OCI-M2 (cell line): ENCODE measurements around the gene BID.
"Not testable (repeated sequence)": the region's sequence is repeated elsewhere in the genome, so short reads cannot be mapped to it uniquely, and the experiment has no call there.

ENCODE experiments used
- DNase-seq: peaks from one replicate; lab custom pipeline; 2025; ENCODE audit not compliant: unreplicated experiment; lab: John Stamatoyannopoulos, UW

Gene BID

DNA sequence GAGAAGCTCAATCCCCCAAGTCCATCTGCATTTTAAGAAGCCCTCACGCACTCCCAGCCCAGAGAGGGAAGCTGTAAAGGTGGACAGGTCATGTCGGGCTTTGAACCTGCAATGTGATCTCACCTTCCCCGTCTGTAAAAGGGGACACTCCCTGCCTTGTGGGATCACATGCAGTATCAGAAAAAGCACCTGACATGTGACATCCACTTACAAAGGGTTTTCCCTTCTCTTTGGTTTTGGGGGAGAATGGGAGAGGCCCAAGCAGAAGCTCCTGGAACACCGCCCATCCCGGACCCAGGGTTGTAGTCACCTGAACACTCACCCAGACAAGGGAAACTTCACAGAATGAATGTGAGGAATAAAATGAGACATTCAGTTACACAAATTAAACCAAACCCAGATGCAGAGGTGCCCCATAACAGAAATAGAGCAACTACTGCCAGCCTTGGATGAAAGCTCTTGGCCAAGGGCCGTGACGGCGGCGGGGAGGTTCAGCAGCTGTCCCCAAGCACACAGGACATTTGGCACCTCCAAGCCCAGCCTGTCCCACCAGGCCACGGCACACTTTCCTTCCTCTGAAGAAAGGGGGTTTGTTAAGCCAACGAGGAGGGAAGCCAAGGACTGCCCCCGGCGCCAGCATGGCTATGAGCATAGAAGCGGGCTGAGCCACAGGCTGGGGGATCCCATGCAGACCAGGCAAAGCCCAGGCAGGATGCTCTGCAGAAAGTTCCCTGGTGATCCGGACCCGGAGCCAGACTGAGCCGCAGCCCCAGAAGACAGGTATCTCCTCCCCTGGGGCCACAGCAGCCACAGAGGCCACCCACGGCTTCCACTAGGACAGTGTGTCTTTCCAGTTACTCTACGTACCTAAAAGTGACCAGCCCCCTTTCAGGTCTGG, 3.8 kb downstream of the BID start:
- DNase-seq, result no peak

DNA sequence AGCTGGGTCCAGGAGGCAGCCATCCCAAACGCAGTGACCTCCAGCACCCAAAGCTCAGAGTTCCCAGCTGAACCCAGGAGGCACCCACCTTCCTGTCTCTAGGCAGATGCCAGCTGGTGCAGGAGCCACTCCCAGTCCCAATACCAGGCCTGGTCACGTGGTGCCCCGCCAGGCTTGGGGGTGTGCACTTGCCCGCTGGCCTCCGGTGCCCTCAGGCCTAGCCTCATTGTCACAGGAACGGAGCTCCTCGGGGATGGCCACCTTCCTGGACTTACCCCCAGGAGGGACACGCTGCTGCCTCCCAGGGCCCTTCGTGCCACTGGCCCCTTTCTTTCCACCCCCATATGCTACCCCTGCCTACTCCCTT, 4.6 kb downstream of the BID start:
- DNase-seq, result no peak

DNA sequence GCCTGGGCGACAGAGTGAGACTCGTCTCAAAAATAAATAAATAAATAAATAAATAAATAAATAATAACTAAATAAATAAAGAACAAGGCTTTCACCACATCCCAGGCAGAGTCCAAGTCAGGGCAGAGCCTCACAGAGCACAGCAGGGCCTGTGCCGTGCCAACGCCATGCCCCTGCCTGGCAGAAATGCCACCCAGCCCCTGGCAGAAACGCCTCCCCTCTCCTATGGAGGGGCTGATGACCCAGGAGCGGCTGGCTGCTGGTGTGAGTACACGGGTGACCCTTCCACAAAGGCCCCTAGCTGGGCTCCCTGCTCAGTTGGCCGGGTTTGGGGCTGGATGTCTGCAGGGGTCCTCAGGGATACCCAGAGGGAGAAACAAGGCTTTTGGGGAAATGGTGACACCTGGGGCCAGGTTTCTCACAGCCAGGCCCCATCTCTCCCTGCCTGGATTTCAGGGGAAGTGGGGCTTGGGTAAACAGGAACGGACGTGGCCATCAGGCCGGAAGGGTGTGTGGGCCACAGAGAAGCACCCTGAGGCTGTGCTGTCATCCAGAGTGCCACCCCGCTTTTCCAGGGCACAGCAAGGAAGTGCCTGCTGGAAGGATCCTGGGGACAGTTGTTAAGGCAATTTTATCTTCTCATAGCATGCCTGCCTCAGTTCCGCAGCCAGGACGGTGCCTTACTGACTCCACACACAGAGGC, 5.1 kb downstream of the BID start:
- DNase-seq, result no peak

DNA sequence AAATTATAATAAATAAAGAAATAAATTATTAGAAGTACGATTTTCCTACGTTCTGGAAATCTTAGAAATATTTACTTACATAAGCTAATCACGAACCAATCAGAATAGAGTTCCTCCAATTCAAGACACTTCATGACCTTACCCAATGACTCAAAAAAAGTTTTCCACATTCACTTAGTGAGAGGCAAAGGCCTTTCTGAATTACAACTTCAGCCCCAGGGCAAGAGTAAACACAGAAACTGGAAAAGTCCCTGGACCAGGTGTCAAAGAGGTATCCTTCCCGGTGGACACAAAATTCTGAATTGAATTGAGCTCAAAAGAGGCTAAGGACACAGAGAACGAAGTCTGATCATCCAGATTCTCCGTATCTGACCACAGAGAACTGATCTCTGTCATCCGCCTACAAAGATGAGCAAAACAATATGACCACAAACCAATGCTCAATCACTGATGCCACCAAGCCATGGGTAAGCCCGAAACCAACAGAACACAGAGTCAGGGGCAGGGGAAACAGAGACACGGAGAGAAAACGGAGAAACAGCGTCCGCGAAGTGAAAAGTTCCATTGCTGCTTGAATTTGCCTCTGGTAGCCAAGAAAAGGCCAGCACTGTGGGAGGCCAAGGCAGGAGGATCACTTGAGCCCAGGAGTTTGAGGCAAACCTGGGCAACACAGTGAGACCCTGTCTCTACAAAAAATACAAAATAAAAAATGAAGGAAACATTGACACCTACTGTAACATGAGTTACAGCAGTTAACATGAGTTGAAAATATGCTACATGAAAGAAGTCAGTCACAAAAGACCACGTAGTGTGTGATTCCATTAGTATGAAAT, 6.8 kb downstream of the BID start:
- no peak for DNase-seq

DNA sequence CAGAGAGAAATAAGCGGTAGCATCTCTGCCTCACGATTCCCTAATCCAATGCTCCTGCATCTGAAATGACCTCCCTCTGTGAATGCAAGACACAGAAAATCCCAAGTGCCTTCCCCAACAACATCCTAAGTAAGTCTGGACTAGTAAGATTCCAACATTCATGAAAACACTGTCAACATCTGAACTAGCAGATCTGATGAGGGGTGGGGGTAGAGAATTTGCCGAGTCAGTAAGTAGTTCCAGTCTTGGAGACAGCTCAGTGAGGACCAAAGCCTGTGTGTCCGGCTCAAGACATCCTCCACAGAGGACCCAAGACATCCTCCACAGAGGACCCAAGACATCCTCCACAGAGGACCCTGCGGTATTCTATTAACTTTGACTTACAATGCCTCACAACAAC, 9.4 kb downstream of the BID start:
- DNase-seq, result not testable (repeated sequence)

DNA sequence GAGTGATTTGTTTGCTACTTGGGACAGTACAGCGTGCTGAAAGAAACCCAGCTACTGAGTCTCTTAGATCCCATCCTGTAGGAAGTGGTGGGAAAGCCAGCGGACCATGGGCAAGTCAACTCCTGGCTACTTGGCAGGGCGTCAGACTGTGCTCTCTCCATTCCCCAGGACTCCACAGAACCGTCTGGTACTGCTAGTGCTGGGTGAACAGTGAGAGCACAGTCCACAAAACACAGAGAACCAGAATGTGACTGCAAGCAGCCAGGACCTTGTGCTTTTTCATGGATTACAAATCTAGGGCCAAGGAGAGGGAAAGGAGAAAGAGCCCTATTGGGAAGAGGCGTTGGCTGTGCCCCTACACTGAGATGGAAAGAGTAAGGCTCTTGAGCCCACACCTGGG, 10.2 kb downstream of the BID start:
- DNase-seq, result no peak

DNA sequence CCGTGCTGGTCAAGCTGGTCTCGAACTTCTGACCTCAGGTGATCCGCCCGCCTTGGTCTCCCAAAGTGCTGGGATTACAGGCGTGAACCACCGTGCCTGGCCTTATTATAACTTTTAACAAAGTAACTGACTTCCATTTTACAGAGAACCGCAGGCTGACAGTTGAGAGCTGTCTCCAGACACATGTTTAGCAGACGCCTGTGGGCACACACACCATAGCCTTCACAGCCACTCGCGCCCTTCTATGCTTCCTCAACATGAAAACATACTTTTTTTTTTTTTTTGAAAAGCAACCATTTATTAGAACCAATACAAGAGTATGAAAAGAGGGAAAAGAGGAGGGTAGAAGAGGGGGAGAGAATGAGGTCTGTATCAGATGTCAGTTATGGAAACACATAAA, 10.8 kb downstream of the BID start:
- DNase-seq, result not testable (repeated sequence)

DNA sequence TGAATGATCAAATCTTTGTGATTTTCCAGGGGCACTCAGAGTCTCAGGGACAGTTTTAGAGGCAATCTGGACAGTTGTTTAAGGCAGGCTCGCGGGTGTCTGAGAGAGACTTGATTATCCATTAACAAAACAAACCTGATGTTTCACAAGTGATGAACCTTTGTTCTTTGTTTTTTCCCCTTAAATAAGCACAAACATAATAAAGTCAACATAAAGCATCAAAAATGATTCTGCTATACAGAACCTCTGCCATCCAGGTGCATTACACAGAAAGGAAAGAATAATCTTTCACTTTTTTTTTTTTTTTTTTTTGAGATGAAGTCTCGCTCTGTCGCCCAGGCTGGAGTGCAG, 13.2 kb downstream of the BID start:
- no peak for DNase-seq

DNA sequence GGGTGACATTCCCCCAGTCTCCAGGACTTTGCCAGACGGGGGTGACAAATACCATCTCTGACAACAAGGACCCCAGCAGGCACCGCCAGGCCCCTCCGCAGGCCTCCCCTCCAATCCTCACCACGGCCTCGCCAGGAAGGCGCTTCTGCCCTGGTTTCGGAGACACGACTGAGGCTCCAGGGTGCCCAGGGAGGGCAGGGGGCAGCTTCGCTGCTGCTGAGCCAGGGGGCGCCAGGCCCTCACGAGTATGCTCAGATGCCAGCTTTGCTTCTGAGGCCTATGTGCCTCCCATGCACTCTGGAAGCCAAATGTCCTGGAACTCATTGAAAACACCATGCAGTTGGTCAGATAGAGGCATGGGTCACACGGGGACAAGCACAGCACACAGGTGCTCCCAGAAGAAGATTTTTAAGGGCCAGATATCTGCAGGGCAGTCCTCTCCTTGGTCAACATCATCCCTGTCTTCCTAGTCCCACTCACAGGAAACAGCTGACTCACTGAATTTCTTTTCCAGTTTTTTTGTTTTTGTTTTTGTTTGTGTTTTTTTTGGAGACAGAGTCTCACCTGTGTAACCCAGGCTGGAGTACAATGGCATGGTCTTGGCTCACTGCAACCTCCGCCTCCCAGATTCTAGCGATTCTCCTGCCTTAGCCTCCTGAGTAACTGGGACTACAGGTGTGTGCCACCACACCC, 19.9 kb downstream of the BID start:
- no peak for DNase-seq

DNA sequence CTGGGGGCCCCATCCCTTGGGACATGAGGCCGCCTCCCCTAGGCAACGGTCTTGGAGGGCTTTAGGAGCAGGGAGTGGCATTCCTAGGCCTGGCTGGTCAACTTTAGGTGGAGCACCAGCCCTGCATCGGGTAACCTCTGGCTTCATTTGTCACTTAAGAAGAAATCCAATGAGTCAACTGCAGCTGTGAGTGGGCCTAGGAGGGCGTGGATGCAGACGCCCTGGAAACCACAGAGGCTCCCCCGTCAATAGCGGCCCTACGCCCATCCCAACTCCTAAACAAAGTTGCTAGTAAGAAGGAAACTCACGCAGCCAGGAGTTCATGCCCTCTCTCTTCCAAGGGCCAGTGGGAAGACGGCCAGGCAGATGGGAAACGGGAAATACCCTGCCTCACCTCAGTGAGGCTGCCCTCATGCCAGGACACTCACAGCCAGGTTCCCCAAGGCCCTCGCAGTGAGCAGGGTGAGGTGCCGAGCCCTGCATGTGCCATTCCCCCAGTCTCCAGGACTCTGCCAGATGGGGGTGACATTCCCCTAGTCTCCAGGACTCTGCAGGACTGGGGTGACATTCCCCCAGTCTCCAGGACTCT, 20.8 kb downstream of the BID start:
- no peak for DNase-seq

DNA sequence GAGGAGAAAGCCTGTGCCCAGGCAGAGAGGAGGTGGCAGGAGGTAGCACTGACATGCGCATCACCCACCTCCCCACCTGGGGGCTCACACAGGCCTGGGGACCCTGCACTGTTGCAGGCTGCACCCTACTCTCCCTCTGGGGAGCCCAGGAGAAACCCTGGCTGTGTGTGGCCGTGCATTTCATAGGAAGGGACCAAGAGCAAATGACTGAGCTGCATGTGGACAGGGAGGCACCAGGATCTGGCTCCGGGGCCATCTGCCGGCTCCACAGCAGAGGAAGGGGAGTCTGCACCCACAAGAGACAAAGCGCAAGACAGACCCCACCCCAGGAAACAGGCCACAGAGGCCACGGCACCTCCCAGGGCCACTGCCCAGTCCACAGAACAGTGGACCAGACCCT, 22.7 kb downstream of the BID start:
- no peak for DNase-seq

DNA sequence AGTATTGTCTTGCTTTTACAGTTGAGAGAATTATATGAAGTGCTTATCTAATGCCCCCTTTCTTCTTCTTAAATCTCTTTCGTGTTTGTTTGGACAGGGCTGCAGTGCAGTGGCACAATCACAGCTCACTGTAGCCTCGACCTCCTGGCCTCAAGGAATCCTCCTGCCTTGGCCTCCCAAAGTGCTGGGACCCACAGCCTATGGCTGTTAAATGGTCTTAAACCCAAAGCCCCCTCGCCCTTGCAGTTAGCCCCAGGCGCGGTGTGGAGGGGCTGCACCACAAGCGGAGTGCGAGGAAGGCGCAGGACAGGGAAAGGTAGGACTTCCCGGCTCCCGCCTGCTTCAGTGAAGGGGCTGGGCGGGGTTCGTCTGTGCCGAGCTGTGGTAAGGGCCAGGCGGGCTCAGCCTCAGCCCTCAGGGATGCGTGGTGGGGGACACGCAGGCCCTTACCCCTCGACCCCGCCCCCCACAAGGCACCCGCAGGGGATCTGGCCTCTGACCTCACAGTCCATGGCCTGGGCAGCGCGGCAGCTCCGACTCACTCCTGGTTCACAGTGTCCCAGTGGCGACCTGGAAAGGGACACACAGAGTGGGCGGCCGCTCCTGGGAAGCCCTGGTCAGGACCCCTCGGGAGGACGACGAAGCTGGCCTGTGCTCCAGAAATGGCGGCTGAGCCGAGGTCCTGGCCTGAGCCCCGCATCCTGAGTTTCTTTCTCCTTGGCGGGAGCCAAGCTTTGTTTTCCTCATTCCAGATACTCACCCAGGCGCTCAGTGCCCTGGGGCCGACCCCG, 24.5 kb downstream of the BID start:
- no peak for DNase-seq

DNA sequence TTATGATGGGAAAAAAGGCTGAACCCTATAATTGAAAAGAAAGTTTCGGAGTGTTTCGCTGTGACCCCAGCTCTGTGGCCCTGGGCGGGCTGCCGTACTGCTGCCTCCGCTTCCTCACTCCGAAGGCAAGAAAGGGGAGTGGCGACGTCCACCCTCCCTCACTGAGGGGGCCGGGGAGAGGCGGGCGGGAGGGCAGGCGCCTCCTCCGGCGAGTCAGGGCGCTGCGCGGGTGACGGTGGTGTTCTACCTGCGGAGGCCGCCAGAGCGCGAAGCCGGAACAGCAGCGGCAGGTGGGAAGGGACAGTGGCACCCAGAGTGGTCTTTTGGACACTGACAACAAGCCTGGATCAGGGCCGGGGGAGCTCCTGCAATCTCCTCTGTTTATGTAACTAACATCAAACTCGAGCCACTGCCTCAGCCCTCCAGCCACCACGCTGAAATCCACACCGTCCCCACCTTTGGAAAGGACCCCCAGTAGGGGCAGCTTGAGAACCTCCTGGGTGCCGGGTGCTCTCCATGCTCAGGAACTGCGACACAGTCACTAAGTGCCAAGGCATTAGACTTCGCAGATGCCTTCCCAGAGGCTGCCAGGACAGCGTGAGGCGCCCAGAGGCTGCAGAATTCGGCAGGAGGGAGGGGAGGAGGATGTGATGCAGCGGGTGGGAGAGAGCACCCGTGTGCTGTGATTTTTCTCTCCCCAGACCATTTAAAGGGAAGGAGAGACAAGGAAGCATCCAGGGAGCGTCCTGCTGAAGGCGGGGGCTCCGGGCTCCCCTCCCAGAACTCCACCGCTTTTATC, 25.5 kb downstream of the BID start:
- no peak for DNase-seq

DNA sequence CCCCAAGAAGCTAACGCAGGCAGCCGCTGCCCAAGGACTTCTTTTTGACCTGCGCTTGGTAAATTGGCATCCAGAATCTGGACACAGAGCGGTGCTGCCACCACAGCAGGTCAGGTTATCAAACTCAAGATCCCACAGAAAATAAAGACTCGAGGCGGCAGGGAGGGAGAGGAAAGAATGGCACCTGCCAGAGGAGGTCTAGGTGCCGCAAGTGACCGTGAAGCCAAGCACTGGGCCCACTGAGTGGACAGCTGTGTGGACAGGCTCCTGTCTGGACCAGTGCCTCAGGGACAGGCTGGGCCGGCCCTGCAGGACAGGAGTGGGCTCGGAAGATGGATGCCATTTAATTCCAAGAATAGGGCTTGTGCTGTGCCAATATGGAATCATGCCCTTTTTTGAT, 27.4 kb downstream of the BID start:
- DNase-seq, result no peak

DNA sequence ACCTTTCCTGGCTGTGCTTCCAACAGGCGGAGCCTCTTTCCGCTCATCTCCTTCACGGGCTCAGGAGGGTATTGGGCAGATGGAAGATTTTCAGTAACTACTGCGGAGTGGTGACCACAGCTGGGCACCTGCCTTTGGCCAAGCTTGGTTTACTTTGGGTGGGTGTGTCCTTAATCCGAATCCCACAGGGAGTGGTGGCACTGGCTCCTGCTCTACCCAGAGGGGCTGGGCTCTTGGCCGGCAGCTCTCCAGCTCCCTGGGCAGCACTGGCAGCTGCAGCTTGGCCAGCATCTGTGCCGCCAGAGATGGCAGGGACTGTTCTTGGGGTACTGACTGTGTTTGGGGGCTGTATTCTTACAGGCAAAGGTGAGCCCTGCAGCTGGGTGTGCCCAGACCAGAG, 29.8 kb downstream of the BID start:
- no peak for DNase-seq

DNA sequence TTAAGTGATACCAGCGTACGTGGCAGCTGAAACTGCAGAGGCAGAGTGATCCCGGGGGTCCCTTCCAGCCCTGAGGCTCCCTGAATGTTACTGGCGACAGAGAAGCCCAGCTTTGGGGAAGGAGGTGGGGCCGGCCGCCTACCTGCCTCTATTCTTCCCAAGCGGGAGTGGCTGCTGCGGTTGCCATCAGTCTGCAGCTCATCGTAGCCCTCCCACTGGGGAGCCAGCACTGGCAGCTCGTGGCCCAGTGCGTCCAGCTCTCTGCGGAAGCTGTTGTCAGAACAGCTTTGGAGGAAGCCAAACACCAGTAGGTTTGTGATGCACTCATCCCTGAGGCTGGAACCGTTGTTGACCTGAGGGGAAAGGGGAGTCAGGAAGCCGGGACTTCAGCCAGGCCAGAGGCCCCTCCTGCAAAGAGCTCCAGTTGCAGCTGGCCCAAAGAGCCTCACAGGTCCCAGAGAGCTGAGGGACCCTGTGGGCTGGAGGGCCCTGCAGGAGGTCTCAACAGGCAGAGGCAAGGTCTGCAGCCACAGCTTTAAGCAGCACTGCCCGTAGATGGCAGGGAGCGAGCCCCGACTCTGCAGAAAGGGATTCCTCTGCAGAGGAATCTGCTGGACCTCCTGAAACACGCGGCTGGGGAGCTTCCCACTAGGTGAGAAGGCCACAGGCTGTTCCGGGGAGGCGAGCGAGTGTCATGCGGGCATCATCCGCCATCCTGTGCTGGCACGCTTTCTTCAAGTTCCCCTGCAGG, 30.4 kb downstream of the BID start:
- DNase-seq, result no peak

DNA sequence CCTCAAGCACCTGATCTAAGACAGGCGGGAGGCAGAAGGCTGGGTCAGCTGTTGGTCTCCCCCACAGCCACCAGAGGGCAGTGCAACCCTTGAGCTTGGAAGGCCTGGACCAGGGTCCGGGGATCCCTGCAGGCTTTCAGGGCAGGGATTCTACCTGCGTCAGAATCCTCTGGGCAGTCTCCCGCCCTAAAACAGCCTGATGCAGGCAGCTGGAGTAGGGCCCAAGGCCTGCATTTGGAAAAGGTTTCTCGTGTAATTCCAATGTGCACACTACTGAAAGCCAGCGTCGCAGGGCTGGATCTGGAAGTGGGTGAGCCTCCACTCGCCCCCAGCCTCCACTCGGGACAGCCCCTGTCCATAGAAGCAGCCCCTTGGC, 31.8 kb downstream of the BID start:
- DNase-seq, result no peak

DNA sequence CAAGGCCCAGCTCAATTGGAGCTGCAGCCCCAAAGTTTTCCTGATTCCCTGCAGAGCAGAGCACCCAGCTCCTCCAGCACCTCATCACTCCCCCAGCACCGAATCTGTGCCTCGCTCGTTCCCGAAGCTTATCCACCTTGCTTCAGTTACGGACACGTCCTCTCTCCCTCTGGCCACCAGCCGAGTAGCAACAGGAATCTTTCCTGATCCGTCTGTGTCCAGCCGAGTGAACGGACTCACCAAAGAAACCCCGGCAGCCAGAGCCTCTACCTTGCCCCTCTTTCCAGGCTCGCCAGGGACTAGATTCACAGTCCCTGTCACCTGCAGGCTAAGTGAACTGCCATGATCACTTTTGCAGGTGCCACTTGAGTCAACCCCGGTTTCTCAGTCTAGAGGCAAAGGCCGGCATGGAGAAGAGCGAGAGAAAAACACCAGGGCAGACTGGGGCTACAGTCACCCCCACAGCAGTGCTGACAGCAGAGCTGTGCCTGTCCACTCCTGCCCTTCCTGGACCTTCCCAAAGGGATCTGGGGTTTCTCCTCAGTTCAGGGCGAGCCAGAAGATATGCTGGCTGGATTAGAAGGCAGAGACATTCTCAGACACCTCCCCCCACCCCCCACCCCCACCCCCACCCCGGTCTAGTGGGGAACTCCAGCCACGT, 32.3 kb downstream of the BID start:
- no peak for DNase-seq
